ENCODE data around the gene PPP1CC. TPM values are rescaled to one million over a fixed set of nuclear protein-coding genes. Genes with fewer than 3 reads are reported as not detected.

PPP1CC gene
- total RNA-seq, result 69.5 and 74.1 TPM in 2 replicates

DNA sequence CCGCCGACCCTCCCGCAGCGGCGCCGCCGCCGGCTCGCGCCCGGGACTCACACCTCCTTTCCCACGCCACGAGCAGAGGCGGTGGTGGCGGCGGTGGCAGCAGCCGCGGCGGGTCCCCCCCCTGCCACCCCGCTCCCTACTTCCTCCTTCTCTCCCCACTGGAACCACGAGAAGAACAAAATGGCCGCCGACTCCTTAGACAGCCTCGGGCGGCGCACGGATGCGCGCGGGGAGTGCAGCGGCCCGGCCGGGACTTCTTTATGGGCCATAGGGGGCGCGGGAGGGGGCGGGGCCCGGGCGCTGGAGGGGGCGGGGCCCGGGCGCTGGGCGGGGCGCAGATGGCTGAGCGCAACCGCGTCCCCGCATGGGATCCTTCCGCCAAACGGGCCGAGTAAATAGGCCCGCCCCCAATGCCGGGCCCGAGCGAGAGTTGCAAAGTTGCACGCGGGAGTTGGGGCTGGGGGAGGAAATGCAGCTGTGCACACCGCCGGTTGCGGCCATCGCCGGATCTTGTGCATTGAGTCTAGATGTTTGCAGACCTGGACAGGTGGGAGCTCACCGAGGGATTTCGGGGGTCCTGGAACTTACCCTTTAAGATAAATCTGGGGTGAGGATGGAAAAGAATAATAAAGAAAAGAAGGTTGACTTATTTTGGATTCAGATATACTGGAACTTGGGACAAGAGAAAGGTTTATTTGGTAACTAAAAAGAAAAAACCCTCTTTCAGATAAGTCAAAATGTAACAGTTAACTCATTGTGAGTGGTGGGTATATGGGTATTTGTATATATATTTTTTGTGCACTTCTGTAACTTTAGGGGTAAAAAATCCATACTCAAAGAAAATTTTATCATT, at the start of gene PPP1CC:
PPP1CC (minus strand) TSS at position 174 of the 853 bp plus-strand sequence. CDS start 184 bp downstream, outside the sequence.

DNA sequence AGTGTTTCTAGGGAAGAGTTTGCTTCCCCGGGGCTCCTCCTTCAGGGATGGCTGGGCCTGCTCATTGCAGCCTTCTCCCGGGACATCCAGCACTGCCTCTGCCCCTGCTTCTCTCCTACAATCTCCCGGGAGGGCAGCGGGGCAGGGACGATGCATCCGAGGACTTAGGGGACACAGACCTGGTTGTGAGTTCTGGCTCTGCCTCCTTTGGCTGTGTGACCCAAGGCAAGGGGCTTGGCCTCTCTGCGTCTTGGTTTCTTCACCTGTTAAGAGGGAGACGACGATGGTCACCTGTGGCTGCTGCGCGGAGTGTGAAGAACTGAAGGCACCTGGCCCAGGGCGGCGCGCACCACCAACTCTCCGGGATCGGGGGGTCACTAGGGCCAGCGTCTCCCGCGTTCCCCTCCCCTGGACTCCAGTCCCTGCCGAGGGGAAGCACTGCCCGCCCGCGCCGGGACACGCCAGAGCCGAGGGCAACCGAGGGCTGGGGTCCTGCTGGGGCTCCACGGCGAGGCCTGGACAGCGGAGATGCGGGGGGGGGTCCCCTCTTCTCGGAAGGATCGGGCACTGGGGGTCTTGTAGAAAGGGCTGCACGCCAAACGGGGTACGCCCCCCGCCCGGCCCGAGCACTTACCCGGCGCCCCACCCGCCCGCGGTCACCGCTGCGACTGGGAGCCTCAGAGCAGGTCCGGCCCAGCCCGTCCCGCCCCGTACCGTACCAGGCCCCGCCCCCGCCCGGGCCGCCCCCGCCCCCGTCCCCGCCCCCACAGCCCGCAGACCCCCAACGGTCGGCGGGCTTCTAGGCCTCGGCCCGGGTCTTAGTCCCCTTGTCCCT, 54.0 kb downstream of the PPP1CC start, which contains the start of gene HVCN1:
HVCN1 (minus strand) TSS at position 670 of the 835 bp plus-strand sequence. CDS start 5,870 bp downstream, outside the sequence.

Other genes with a start within 250 kb of the PPP1CC start
- gene VPS29, start 240.8 kb downstream of the PPP1CC start, total RNA-seq, result 60.9 and 71.2 TPM in 2 replicates
- 0.16 and 0.25 TPM in 2 replicates for gene RAD9B, start 240.6 kb downstream of the PPP1CC start, total RNA-seq
- gene PPTC7, start 159.6 kb downstream of the PPP1CC start, total RNA-seq, result 6.0 and 15.5 TPM in 2 replicates
- gene TCTN1, start 128.8 kb downstream of the PPP1CC start, total RNA-seq, result 6.0 and 12.1 TPM in 2 replicates
- 1.3 and 5.0 TPM in 2 replicates for gene HVCN1, start 53.8 kb downstream of the PPP1CC start, total RNA-seq
- gene CCDC63, start 104.1 kb upstream of the PPP1CC start, total RNA-seq, result not detected in 2 replicates
- 0.81 TPM in 1 of 2 replicates, not detected in the other for gene MYL2, start 177.7 kb upstream of the PPP1CC start, total RNA-seq

Data from bladder microvascular endothelial cell (primary cell).